Esophagus (tissue), 2 donors: Measurements from ENCODE around the gene LAMA5. TPM values are rescaled to one million over a fixed set of nuclear protein-coding genes. Genes with fewer than 3 reads are reported as not detected.

ENCODE experiments used
- H3K27ac ChIP-seq, 2 donors: one replicate each; pipeline ENCODE4 v1.5.1; 2013; ENCODE audit warnings: low read depth in 2 of 2, mild to moderate bottlenecking in 2 of 2, inconsistent platforms in 1 of 2, low read length in 1 of 2, moderate library complexity in 1 of 2
- H3K27me3 ChIP-seq, 2 donors: one replicate each; pipeline ENCODE4 v1.6.1; 2013; ENCODE audit warnings: low read length in 2 of 2, control low read depth in 1 of 2, mild to moderate bottlenecking in 1 of 2; ENCODE audit not compliant: insufficient read depth in 2 of 2, control insufficient read depth in 1 of 2
- H3K36me3 ChIP-seq, 2 donors: one replicate each; pipeline ENCODE4 v1.6.1; 2013; ENCODE audit warnings: low read length in 1 of 2; ENCODE audit not compliant: control insufficient read depth in 2 of 2, insufficient read depth in 2 of 2
- H3K4me1 ChIP-seq, 2 donors: one replicate each; pipeline ENCODE4 v1.6.1; 2013; ENCODE audit warnings: low read length in 1 of 2; ENCODE audit not compliant: control insufficient read depth in 2 of 2, insufficient read depth in 2 of 2
- H3K4me3 ChIP-seq, 2 donors: one replicate each; pipeline ENCODE4 v1.5.1; 2013; ENCODE audit warnings: low read length in 2 of 2, mild to moderate bottlenecking in 2 of 2, low read depth in 1 of 2, moderate library complexity in 1 of 2
- H3K9me3 ChIP-seq, 2 donors: one replicate each; pipeline ENCODE4 v1.6.1; 2013; ENCODE audit warnings: mild to moderate bottlenecking in 2 of 2, low read depth in 1 of 2, low read length in 1 of 2, moderate library complexity in 1 of 2; ENCODE audit not compliant: control insufficient read depth in 2 of 2, insufficient read depth in 1 of 2
- WGBS, 2 donors: extraction: QIAGEN DNeasy Blood & Tissue Kit; methylation state at CpG; one replicate each; pipeline ENCODE4 v1.1.7; 2013; 5-methylcytosine and 5-hydroxymethylcytosine counted together
- polyA plus RNA-seq, 2 donors: library from polyadenylated mRNA; stranded (reverse); fragments of 200-250 nt; gene quantifications; one replicate each; pipeline ENCODE4 v1.2.3, GENCODE V29; 2013
- donor health status: healthy with polysubstance abuse.
- donor health status: Bipolar disorder and iron deficiency.

Gene LAMA5
- polyA plus RNA-seq, 2 donors, result 79.9 to 329 TPM

DNA sequence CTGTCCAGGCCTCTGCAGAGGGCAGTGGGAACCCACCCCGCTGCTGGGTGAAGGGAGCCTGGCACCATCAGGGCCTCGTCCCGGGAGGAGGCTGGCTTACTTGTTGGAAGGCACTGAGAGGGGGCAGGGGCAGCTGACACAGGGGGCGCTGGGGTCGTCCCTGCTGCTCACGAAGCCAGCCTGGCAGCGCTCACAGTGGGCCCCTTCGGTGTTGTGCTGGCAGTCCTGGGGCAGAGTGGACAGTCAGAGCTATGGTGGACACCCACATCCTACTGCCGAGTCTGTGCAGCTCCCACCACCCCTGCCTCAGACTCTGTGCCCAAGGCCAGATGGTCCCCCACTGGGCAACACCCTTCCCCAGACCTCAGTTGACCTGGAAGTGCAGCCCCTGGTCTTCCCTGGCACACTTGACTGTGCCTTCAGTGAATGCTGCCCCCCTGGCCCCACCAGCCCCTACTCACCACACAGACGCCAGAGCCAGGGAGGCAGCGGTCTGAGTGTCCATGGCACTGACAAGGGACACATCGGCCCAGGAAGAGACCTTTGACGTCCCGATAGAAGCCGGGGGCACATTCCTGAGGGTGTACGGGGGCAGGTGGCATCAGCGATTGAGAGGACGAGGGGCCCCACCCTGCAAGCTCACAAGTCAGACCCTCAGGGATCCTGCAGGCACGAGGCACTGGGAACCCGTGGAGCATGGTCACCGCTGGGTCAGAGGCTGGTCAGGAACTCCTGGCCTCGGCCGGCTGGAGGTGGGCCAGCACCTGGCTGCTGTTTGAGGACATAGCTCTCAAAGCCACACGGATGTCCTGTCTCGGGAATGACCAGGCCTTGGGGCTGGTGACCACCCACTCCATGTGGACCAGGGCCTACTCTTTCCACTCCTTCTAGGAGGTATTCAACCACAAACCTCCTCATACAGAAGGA is 42.9 kb downstream of the LAMA5 start:
- Histone ChIP-seq H3K27ac (peak overlapping the region; percentile 5 to 17), H3K4me1 (peaks cover 0 to 18% of the 10 kb centered on the region in 2 donors), H3K36me3 (peaks cover 8 to 68% of the 10 kb centered on the region in 2 donors), H3K27me3 (no peaks in the 10 kb centered on the region), H3K4me3 (no peak overlapping the region), H3K9me3 (no peaks in the 10 kb centered on the region)
- 76 to 79% methylated on average over 23 to 25 of the region's 25 CpGs for WGBS, 2 donors

DNA sequence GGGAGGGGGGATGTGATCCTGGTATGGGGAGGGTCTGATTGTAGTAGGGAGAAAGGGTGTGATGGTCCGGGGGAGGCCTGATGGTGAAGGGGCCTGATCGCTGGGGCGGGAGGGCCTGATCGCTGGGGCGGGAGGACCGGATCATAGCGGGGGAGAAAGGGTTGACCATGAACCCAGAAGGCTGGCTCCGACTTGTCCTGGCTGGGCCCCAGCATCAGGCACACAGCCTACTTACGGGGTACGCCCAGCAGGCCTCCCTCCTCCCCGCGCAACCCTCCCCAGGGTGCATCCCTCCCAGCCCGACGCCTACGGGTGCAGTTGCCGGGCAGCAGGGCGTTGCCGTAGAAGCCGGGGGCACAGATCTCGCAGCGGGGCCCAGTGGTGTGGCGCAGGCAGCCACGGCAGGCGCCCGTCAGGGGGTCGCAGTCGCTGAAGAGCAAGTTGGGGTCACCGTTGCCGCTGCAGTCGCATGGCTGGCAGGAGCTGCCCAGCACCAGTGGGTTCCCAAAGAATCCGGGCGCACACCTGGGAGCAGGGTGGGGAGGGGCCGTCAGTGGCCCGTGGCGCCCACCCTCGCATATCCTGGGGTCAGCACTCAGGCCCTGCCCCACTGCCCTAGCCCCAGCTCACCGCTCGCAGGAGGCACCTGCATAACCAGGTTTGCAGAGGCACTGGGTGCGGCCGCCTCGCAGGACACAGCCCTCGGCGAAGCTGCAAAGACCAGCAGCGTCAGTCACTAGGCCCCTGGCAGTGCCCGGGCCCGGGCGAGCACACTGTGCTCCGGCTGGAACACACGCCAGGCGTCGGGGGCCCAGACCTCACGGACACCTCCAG is 43.7 kb downstream of the LAMA5 start:
- no peaks in the 10 kb centered on the region for H3K27me3 ChIP-seq
- H3K36me3 ChIP-seq, result peaks cover 8 to 60% of the 10 kb centered on the region in 2 donors
- no peaks in the 10 kb centered on the region for H3K9me3 ChIP-seq
- WGBS, 2 donors, result 67 to 81% methylated on average over 52 of the region's 52 CpGs
- H3K4me1 ChIP-seq, result peaks cover 0 to 18% of the 10 kb centered on the region in 2 donors
- no peak overlapping the region for H3K27ac ChIP-seq
- no peak overlapping the region for H3K4me3 ChIP-seq

GRCh38 chr20:62322492-62323041 is 44.5 kb downstream of the LAMA5 start:
- no peak overlapping the region for H3K4me3 ChIP-seq
- no peaks in the 10 kb centered on the region for H3K27me3 ChIP-seq
- H3K9me3 ChIP-seq, result no peaks in the 10 kb centered on the region
- peak overlapping the region in 1 of 2 donors; percentile 50 for H3K27ac ChIP-seq
- H3K36me3 ChIP-seq, result peaks cover 7 to 53% of the 10 kb centered on the region in 2 donors
- peaks cover 0 to 19% of the 10 kb centered on the region in 2 donors for H3K4me1 ChIP-seq
- 78 to 85% methylated on average over 16 of the region's 16 CpGs for WGBS, 2 donors

DNA sequence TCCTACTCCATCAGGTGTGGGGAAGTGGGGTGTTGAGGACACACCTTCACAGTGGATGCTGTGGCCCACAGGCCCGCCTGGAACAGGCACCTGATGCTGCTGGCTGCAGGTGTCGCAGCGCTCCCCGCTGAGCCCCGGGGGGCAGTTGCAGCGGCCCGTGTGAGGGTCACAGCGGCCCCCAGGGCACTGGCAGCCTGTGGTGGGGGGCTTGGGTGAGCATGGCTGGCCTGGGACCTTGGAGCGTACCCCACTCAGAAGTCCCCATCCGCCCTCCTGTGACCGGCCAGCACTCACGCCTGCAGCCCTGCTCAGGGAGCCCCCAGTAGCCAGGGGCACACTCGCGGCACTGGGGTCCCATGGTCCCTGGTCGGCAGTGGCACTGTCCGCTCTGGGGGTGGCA is 45.1 kb downstream of the LAMA5 start:
- WGBS, 2 donors, result 94 to 97% methylated on average over 16 of the region's 16 CpGs
- Histone ChIP-seq H3K4me1 (peaks cover 4 to 25% of the 10 kb centered on the region in 2 donors), H3K27ac (peak overlapping the region; percentile 4 to 35), H3K27me3 (no peaks in the 10 kb centered on the region), H3K36me3 (peaks cover 1 to 53% of the 10 kb centered on the region in 2 donors), H3K4me3 (no peak overlapping the region), H3K9me3 (no peaks in the 10 kb centered on the region)

DNA sequence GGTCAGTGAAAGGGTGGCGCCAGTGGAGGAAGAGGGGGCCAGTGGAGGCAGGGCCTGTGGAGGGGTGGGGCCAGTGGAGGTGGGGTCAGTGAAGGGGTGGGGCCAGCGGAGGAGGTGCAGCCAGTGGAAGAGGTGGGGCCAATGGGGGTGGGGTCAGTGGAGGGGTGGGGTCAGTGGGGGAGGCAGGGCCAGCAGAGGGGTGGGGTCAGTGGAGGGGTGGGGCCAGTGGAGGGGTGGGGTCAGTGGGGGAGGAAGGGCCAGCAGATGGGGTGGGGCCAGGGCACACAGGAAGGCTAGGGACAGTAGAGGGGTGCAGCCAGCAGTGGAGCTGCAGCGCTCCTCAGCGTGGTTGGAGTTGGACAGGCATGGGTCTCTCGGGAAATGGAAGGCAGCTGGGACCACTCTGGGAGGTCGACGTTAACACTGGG is 45.6 kb downstream of the LAMA5 start:
- H3K9me3 ChIP-seq, result no peaks in the 10 kb centered on the region
- H3K27me3 ChIP-seq, result no peaks in the 10 kb centered on the region
- peaks cover 4 to 29% of the 10 kb centered on the region in 2 donors for H3K4me1 ChIP-seq
- H3K27ac ChIP-seq, result peak overlapping the region; percentile 38 to 54
- WGBS, 2 donors, result 86 to 88% methylated on average over 6 to 7 of the region's 7 CpGs
- H3K4me3 ChIP-seq, result no peak overlapping the region
- peaks cover 0 to 52% of the 10 kb centered on the region in 2 donors for H3K36me3 ChIP-seq

DNA sequence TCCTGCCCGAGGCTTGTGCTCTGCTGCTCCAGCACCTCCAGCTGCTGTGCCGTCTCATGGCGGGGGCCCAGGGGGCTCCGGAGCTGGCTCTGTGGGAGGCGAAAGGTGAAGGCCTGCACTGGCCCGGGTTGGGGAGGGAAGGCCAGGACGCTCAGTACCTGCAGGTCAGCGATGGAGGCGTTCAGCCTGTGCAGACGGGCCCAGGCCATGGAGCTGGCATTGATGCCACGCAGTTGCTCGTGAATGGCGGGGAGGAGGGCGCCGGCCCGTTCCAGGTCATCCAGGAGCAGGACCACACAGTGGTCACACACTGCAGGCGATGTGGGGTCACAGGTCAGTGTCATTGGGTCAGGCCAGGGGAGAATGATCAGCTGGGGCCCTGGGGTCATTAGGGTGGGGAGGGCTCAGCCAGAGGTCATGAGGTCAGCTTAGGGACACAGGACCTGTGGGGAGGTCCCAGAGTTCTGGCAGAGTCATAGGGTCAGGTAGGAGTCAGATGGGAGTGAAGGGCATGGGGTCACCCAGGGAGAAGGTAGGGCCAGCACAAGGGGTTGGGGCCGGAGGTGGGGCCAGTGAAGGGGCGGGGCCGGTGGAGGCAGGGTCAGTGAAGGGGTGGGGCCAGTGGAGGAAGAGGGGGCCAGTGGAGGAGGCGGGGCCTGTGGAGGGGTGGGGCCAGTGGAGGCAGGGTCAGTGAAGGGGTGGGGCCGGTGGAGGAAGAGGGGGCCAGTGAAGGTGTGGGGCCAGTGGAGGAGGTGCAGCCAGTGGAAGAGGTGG is 46.3 kb downstream of the LAMA5 start:
- WGBS, 2 donors, result 83 to 84% methylated on average over 21 to 22 of the region's 22 CpGs
- Histone ChIP-seq H3K4me3 (no peak overlapping the region), H3K4me1 (peaks cover 4 to 33% of the 10 kb centered on the region in 2 donors), H3K9me3 (no peaks in the 10 kb centered on the region), H3K27ac (peak overlapping the region; percentile 38 to 45), H3K27me3 (no peaks in the 10 kb centered on the region), H3K36me3 (peaks cover 0 to 57% of the 10 kb centered on the region in 2 donors)

DNA sequence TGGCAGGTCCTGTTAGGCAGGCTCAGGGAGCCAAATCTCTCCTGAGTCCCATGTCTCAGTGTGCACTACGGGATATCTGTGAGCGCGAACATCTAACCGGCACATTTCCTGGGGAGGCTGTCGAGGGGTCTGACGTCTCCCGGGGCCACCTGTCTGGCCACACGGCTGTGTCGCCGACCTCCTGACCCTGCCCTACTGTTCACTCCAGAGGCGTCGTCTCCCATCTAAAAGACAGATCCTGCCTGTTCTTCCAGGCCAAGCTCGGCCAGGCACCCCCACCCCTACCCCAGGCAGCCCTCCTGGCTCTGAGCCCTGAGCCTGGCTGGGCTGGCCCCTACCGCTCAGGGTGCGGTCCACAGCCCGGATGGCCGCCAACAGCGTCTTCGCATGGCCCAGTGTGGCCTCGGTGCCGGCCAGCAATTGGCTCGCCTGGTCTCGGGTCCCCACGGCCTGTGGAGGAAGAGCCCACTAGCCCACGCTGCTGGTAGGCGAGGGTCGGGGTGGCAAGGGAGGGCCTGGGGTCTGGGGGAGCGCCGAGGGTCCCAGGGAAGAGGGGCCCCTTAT is 47.7 kb downstream of the LAMA5 start:
- Histone ChIP-seq H3K27me3 (no peaks in the 10 kb centered on the region), H3K4me1 (peaks cover 4 to 32% of the 10 kb centered on the region in 2 donors), H3K9me3 (no peaks in the 10 kb centered on the region), H3K4me3 (no peak overlapping the region), H3K27ac (peak overlapping the region; percentile 8 to 34), H3K36me3 (peaks cover 0 to 61% of the 10 kb centered on the region in 2 donors)
- 57 to 61% methylated on average over 29 of the region's 29 CpGs for WGBS, 2 donors

GRCh38 chr20:62318400-62319345 is 48.4 kb downstream of the LAMA5 start:
- peaks cover 0 to 63% of the 10 kb centered on the region in 2 donors for H3K36me3 ChIP-seq
- H3K27ac ChIP-seq, result peak overlapping the region in 1 of 2 donors; percentile 34
- no peaks in the 10 kb centered on the region for H3K27me3 ChIP-seq
- no peak overlapping the region for H3K4me3 ChIP-seq
- WGBS, 2 donors, result 75 to 78% methylated on average over 36 of the region's 36 CpGs
- no peaks in the 10 kb centered on the region for H3K9me3 ChIP-seq
- peaks cover 4 to 24% of the 10 kb centered on the region in 2 donors for H3K4me1 ChIP-seq
